Thyroid gland (tissue), 4 donors: ENCODE results near the gene ZNF28.
"Not testable (repeated sequence)": the region's sequence is repeated elsewhere in the genome, so short reads cannot be mapped to it uniquely, and the experiment has no call there.

Experiments
- CTCF ChIP-seq, 6 experiments: fragments of 200-600 bp in 3 of 6; fragments of 450-650 bp in 3 of 6; sonication (generic) in 3 of 6; IDR thresholded peaks; one replicate each; pipeline ENCODE4 v1.5.1; 2016 to 2019; ENCODE audit warnings: antibody characterized with exemption in 6 of 6, mild to moderate bottlenecking in 2 of 6, inconsistent platforms in 1 of 6, moderate library complexity in 1 of 6
- POLR2A ChIP-seq, 2 donors: fragments of 450-650 bp; IDR thresholded peaks; one replicate each; pipeline ENCODE4 v1.6.1; 2017; ENCODE audit warnings: antibody characterized with exemption in 2 of 2, mild to moderate bottlenecking in 2 of 2, moderate library complexity in 1 of 2

GRCh38 chr19:52834289-52834688 is 12.9 kb upstream of the ZNF28 start:
- not testable (repeated sequence) for TF ChIP-seq CTCF, POLR2A (IDR thresholded peaks at IDR 0.05)
